Hematopoietic multipotent progenitor cell treated with erythropoietin and hydrocortisone succinate and interleukin-3 and kit ligand, for 4 days (in vitro differentiated cells): ENCODE data around the gene KRABD2.
A peak's percentile ranks its signal among the peaks of the same experiment; 100 is the strongest.
"Not testable (repeated sequence)": the region's sequence is repeated elsewhere in the genome, so short reads cannot be mapped to it uniquely, and the experiment has no call there.

Experiments
- DNase-seq: peaks from one replicate; pipeline ENCODE4 v3.0.0-alpha.2; 2015

The KRABD2 gene

DNA sequence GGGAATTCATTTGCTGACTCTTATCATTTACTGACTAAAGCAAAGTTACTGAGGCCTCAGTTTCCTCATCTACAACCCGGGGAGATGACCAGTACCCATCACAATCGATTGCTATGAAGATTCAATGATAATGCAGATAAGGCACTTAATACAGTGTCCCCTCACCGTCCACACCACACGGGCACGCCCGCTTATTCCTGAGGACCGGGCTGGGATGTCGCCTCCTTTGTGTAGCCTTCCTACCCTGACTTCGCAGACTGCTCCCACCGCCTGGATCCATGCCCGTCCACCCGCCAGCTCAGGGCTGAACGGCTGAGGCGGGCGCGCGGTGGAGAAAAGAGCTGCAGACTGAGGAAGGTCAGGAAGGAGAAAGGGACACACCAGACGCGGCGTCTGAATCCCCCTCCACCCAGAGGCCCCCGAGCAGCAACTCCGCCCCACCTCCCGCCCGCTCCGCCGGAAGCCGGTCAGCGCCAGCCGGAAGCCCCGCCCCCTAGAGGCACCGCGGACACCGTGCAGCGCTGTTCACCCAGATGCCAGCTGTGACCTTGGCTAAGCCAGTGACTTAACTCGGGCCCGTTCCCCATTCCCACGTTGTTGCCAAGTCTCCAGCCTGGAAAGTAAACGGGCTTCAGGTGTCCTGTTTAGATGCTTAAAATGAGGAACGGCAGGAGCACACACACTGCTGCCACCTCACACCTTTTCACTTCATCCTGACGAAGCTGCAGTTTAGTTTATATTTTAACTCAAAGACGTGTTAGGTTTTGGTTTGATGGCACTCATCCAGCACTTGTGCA is at the start of gene KRABD2:
Gene KRABD2, minus strand, starts transcription at position 434 of the 797 bp plus-strand sequence.
- peak; percentile 97 for DNase-seq

GRCh38 chr17:8421571-8421970 is 45.1 kb upstream of the KRABD2 start:
- DNase-seq, result no peak

DNA sequence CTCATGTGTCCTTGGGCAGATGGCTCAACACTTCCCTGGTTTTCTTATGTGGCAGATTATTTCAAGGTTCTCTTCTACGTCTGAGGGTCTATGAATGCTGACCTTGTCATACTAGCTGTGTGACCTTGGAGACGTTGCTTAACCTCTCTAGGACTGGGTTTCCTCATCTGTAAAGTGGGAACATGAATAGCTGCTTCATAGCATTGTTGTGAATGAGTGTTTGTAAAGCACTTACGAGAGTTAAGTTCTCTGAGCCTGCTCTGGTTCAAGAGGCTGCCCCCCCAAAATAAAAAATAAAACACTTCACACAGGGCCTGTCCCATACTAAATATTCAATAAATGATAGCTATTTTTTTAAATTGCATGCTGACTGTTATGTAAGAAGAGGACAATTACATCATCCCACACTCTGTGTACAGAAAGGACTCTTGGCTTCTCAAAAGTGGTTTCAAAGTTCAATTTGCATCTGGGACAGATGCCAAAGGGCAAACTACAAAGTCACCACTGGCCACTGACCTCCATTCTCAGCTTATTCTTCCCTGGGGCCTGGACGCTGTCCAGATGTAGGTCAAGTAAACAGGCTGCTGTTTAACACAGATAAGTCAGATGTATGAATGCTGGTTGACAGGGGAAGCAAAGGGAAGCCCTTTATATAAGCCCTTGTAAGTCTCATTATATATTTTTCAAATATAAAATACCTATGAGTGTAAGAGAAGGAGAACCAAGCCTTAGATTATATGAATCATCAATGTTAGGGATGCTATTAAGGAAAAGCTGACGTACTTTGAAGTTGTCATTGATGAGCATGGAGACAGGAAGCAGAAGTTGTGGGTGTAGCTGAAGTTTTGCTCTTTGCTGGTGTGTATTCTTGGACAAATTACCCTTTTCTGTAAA is 43.8 kb upstream of the KRABD2 start:
- DNase-seq, result peak; percentile 85

DNA sequence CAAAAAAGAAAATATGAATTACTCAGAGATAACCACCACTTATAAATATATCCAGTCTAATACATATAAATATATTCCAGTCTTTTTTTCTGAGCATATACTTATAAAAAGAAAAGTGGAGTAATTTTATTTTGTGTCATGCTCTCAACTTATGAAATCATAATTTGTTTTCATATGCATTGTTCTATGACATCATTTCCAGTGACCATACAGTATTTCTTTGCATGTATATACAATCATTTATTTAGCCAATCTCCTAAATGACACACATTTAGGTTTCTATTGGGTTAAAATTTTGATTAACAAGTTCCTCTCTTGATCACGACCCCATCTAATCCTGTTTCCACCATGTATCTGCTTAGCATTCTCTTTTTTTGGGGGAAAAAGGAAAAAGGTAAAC is 42.8 kb upstream of the KRABD2 start:
- no peak for DNase-seq

DNA sequence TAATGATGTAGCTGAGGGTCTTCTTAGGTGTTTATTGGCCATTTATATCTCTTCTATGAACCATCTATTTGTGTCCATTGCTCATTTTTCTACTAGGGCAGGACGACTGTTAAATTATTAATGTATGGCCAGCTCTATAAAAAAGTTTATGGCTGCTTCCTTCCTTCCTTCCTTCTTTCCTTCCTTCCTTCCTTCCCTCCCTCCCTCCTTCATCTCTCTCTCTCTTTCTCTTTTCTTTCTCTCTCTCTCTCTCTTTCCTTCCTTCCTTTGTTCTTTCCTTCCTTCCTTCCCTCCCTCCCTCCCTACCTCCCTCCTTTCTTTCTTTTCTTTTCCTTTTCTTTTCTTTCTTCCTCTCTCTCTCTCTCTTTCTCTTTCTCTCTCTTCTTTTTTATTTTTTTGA is 42.0 kb upstream of the KRABD2 start:
- no peak for DNase-seq

- DNase-seq, result peak; percentile 47
These were observed 41.3 kb upstream of the KRABD2 start for GRCh38 chr17:8417806-8418205.

DNA sequence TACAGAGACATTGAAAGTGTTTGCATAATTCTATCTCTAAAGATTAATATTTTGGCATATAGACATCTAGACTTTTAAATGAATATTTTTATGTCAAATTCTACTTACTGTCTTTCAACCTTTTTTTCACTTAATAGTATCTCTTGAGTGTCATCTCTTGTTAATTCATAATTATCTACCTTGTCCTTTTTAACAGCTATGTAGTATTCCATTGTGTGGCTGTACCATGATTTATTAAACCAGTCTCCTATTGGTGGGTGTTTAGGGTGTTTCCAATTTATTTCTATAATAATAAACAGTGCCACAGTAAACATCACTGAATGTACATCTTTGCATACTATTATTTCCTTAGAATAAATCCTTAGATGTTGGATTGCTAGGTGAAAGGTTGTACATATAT is 37.4 kb upstream of the KRABD2 start:
- DNase-seq, result no peak

GRCh38 chr17:8413328-8413727 is 36.8 kb upstream of the KRABD2 start:
- DNase-seq, result peak; percentile 57

DNA sequence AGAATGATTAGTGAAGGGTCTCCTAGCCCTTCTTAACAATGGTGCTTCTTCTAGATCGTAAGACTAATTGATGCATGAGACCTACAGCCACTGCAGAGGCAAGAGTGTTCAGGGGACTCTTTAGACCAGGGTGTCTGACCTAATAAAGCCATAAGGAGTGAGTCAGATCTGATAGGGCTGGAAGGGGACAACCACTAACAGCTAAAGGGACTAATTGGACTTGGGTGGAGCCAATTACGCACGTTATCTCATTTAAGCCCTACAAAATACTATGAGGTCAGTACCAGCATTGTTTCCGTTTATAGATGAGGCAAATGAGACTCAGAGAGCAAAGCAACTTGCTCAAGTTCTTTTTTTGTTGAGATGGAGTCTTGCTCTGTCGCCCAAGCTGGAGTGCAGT is 35.6 kb upstream of the KRABD2 start:
- DNase-seq, result peak; percentile 93

DNA sequence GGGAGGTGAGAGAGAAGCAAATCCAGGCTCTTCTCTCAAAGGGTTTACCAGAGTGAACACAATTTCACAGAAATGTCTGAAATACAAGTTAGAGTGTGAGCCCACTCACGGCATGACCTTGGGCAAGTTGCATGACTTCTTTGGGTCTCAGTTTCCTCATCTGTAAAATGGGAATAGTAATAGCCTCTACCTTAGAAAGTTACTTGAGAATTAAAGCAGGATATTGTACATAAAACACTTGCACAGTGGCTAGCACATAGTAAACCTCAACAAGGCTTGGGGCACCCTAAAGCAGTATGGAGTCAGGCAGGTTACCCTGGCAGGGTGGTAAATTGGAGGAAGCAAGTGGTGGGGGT is 34.4 kb upstream of the KRABD2 start:
- DNase-seq, result no peak

DNA sequence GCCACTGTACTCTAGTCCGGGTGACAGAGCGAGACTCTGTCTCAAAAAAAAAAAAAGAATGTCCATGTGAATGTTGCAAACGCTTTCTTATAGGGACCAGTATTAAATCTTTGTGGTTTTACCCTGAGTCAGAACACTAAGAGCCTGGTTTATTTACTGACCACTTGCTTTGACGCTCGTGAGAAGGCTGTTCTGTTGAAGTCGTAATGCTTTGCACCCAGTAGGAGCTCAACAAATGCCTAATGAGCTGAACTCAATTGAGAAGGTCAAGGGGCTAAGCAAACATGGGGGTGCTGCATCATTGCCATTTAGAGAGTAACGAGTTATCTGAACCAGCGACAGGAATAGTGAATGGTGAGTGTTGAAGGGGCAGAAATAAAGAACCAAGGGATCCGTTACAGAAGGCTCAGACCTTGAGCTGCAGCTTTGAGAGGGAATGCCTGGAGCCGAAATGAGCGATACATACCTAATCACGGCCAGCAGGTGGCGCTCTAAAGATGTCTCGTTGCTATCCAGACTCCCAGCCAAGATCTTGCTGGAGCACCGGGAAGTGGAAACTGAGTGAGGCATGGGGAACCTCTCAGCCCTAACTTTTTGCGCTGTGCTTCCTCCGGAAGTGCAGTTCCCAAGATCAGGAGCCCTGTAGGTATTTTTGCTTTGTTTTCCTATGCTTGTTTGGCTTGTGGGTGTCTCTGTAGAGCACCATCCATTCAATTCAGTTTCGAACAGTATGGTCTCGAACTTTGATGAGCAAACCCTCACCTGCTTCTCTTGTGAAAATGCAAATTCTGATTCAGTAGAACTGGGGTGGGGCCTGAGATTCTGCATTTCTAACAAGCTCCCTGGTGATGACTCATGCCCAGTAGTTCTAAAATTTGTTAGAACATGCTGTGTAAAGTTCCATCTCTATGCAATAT is 33.7 kb upstream of the KRABD2 start:
- peak; percentile 92 for DNase-seq

GRCh38 chr17:8408371-8408770 is 31.9 kb upstream of the KRABD2 start:
- DNase-seq, result no peak

GRCh38 chr17:8406174-8406573 is 29.7 kb upstream of the KRABD2 start:
- DNase-seq, result no peak

DNA sequence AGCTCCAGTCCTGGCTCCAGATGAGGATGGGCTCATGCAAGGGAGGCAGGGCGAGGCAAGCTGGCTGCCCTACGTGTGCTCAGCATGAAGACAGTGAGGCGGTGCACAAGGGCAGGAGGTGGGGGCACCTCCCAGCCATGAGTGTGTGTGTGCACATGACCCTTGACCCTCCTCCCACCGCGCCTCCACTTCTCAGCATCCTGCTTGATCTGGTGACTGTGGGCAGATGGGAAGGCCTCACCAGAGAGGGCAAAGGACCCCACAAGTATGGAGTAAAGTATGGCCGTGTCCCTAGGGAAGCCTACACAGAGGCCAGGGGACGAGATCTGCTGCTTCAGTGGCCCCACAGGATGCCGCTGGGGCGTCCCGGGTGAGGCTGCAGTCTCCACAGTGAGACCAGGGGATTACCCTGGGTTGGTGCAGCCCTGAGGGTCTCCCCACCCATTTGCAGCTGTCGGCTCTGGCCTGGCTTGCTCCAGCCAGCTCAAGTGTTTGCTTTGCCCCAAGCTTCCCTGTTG is 29.1 kb upstream of the KRABD2 start:
- DNase-seq, result no peak

GRCh38 chr17:8402921-8403536 is 26.5 kb upstream of the KRABD2 start:
- DNase-seq, result no peak

GRCh38 chr17:8401107-8401506 is 24.6 kb upstream of the KRABD2 start:
- DNase-seq, result no peak

- no peak for DNase-seq
These were observed 22.5 kb upstream of the KRABD2 start for GRCh38 chr17:8398980-8399379.

DNA sequence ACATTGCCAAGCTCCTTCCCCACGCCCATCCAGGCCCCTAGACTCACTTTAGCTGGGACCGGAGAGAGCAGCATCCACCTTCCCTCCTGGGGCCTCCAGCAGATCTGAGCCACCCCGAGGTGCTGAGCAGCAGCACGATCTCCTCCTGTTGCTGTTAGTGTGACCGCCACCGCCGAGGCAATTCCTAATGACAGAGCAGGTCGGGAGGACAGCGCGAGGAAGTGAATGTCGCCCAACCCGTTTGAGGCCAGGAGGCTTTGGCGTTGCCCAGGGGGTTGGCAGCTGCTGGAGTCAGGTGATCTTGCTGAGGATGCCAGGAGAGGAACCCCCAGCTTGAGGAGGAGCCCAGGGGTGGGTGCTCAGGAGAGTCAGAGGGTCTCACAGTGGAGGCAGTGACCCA is 21.1 kb upstream of the KRABD2 start, which contains the start of gene RNF222:
Gene RNF222, minus strand, starts transcription at position 192 of the 400 bp plus-strand sequence. CDS start 4,366 bp downstream, outside the sequence.
- no peak for DNase-seq

GRCh38 chr17:8394497-8394896 is 18.0 kb upstream of the KRABD2 start:
- not testable (repeated sequence) for DNase-seq

DNA sequence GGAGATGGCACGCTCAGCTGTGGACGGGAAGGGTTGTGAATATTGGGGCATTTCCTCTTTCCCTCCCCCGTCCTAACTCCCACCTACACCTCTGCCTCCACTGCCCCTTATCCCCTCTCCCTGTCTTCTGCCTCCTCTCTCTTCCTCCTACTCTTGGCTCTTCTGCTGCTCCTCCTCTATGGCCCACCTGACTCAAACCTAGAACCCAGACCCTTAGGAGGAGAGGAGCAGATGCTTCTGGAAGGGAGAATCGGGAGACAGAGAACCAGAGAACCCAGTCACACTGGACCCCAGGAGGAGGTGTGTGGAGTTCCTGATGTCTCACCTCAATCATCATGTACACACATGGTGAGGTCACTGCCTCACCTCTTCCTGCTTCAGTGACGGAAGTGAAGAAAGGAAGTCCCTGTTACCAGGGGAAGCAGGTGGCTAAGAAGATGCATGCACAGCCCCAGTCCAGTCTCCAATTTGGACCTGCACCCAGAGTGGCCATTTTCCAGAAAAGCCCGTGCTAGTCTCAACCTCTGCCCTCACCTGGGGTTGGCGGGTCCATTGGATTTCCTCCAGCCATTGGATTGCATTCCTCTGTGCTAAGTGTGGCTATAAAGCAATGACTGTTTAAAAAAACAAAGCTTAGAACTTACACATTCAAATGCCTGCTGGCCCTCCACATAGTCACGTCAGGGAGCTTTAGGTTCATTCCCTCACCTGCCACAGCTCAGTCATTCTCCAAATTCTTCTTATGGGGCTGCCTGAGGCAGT is 17.1 kb upstream of the KRABD2 start:
- DNase-seq, result no peak
